WI38 (cell line): ENCODE measurements around the gene INPP4B.

Experiments
- H3K4me3 ChIP-seq: 2 replicates; pipeline ENCODE4 v1.5.1; 2011; ENCODE audit warnings: low read depth, mild to moderate bottlenecking, control low read depth, low read length
- CTCF ChIP-seq: IDR thresholded peaks from 2 replicates; pipeline ENCODE4 v1.5.1; 2012; ENCODE audit warnings: low read depth, mild to moderate bottlenecking, control low read depth, low read length

The INPP4B gene

GRCh38 chr4:142383800-142384470 lies 462.2 kb downstream of the INPP4B start:
- no peak overlapping the region for H3K4me3 ChIP-seq
- no peak for TF ChIP-seq CTCF

GRCh38 chr4:142383354-142383753 lies 462.7 kb downstream of the INPP4B start:
- TF ChIP-seq CTCF, result no peak

GRCh38 chr4:142380052-142380602 lies 466.0 kb downstream of the INPP4B start:
- no peak for TF ChIP-seq CTCF
- no peak overlapping the region for H3K4me3 ChIP-seq

More at GRCh38 chr4:142383354-142383753, 462.7 kb downstream of the INPP4B start:
- H3K4me3 ChIP-seq, result no peak overlapping the region

- no peak for TF ChIP-seq CTCF
- H3K4me3 ChIP-seq, result no peak overlapping the region
Measured at GRCh38 chr4:142379277-142380051, 466.6 kb downstream of the INPP4B start.

GRCh38 chr4:142378179-142378578 lies 467.9 kb downstream of the INPP4B start:
- no peak overlapping the region for H3K4me3 ChIP-seq
- TF ChIP-seq CTCF, result no peak

- TF ChIP-seq CTCF, result no peak
- no peak overlapping the region for H3K4me3 ChIP-seq
Measured at GRCh38 chr4:142377342-142378091, 468.6 kb downstream of the INPP4B start.
